ENCODE measurements around the gene TMEM109.

TMEM109 gene

GRCh38 chr11:60964801-60965200, 50.8 kb downstream of the TMEM109 start:
- no peak for DNase-seq

GRCh38 chr11:60966890-60967289, 52.9 kb downstream of the TMEM109 start:
- no peak for DNase-seq

DNA sequence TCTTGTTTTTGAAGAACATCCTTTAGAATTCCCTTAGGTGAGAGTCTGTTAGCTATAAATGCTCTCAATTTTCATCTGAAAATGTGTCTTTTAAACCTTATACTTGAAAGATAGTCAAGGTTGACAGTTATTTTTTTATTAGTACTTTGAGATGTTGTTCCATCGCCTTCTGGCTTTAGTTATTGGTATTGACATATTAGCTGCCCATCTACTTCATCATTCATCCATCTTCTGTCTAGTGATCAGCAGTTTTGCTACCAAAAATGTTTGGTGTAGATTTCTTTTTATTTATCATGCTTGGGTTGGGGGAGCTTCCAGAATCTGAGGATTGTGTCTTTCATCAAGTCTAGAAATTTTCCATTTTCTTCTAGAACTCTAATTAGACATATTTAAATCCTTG, 54.3 kb downstream of the TMEM109 start:
- DNase-seq, result no peak

DNA sequence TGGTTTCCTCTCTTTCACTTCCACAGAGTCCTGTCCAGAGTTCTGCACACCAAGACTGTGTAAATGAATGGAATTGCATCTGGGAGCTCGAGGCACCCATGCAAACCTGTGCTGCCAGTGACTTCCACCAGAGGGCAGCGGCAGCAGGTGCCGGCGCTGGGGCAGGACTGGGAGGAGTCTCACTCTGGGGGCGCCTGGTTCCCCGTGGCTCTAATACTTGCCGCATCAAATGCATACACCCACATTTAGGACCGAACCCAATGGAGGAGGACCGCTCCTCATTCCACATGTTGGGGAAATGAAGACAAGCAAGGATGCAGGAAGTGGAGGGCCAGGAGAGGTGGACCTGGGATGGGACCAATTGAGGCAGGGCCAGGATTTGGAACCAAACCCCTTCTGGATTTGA, 56.4 kb downstream of the TMEM109 start:
- peak in 15 of 56 donors; percentile 11 to 50 (median 25) for DNase-seq

DNA sequence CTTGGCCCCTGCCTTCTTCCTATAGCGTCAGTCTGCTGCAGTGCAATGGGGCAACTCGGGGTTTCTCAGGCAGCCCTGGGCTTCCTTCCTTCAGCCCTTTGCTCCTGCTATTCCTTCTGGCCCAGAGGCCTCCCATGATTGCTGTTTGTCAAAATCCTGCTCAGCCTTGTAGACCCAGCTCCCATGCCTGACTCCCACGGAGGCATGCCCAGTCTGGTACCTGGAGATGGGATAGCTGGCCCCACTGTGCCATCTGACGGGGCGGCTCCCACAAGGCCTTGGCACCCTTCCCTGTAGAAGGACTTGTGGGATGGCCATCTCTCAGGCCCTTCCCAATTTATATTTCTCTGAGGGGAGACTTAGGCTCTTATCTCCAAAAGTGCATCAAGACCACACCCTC, 56.9 kb downstream of the TMEM109 start:
- no peak for DNase-seq

DNA sequence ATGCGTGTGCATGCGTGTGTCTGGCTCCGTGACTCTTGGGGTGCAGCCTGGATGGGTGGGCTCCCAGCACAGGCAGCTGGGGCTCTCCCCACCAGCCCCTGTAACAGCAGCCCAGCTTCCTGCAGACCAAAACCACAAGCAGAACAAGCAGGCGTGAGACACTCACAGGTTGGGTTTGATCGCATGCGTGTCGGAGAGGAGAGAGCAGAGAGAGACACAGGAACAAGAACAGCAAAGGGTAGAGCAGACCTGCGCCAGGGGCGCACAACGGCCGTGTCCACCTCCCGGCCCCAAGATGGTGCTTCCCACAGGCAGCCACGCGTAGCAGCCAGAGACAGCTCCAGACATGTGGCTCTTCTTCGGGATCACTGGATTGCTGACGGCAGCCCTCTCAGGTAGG, 57.6 kb downstream of the TMEM109 start, which contains the start of gene CD6:
Gene CD6, plus strand, starts transcription at position 161 of the 400 bp plus-strand sequence. Its CDS starts 186 bp downstream, at position 347.
- DNase-seq, result no peak

DNA sequence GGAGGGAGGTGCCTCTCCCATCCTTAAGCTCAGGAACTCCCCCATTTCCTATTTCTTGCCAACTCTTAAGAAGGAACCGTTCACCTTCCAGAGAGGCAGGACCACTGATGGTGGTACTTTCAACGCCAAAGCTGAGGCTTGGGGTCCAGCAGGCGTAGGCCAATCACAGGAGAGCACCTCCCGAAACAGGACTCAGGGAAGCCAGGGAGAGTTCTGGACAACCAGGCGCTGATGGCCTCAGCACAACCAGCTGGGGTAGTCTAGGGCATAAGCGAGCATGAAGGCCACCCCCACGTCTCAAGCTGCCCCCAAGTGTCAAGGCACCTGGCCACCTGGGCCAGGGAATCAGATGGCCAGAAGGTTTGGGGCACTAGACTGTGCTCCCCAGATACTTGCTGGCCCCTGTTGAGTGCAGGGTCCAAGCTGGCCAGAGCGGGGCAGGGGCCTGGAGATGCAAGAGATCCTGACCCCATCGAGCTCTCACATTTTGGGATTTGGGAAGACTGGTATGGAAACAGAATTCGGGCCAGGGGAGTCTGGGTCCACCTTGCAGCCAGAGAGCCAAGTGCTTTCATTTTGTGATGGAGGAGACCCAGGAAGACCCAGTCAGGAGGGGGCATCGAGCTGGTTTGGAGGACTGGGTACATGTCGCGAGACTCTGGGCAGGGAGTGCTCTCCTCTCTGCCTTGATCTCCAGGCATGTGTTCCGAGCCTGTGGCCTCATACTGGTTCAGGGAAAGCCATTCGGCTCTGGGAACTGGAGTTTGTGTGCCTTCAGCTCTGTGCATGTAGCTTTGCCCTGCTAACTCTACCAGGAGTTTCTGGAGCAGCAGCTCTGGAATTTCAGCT, 58.4 kb downstream of the TMEM109 start:
- DNase-seq, result no peak
